Muscle layer of colon (tissue), 2 donors: ENCODE measurements around the gene LYZL2.
"Not testable (repeated sequence)": the region's sequence is repeated elsewhere in the genome, so short reads cannot be mapped to it uniquely, and the experiment has no call there.

Experiments used
- H3K27ac ChIP-seq: one replicate; pipeline ENCODE4 v1.7.0; 2013; ENCODE audit warnings: low read depth, mild to moderate bottlenecking, low read length, moderate library complexity
- H3K27me3 ChIP-seq, 2 donors: one replicate each; pipeline ENCODE4 v1.7.0; 2013; ENCODE audit warnings: low read length in 2 of 2, mild to moderate bottlenecking in 2 of 2; ENCODE audit not compliant: insufficient read depth in 2 of 2, control insufficient read depth in 1 of 2
- H3K36me3 ChIP-seq: one replicate; pipeline ENCODE4 v1.7.0; 2013; ENCODE audit warnings: mild to moderate bottlenecking, low read length; ENCODE audit not compliant: insufficient read depth
- H3K4me1 ChIP-seq: one replicate; pipeline ENCODE4 v1.7.0; 2013; ENCODE audit warnings: mild to moderate bottlenecking, low read length; ENCODE audit not compliant: insufficient read depth
- H3K4me3 ChIP-seq, 2 donors: one replicate each; pipeline ENCODE4 v1.7.0; 2013; ENCODE audit warnings: low read length in 2 of 2, low read depth in 1 of 2, mild to moderate bottlenecking in 1 of 2, moderate library complexity in 1 of 2
- H3K9ac ChIP-seq: one replicate; pipeline ENCODE4 v1.7.0; 2013; ENCODE audit warnings: low read length
- H3K9me3 ChIP-seq: one replicate; pipeline ENCODE4 v1.7.0; 2013; ENCODE audit warnings: mild to moderate bottlenecking, low read length
- donor health status: abdominal sarcoma.
- donor health status: Adenocarcinoma of cecum.

Gene LYZL2

GRCh38 chr10:30602747-30603146, 26.8 kb downstream of the LYZL2 start:
- Histone ChIP-seq H3K27me3 (no peaks in the 10 kb centered on the region), H3K36me3 (no peaks in the 10 kb centered on the region), H3K9me3 (no peaks in the 10 kb centered on the region), H3K27ac (no peak overlapping the region), H3K4me3 (no peak overlapping the region), H3K4me1 (peaks cover 4% of the 10 kb centered on the region), H3K9ac (no peak overlapping the region)

DNA sequence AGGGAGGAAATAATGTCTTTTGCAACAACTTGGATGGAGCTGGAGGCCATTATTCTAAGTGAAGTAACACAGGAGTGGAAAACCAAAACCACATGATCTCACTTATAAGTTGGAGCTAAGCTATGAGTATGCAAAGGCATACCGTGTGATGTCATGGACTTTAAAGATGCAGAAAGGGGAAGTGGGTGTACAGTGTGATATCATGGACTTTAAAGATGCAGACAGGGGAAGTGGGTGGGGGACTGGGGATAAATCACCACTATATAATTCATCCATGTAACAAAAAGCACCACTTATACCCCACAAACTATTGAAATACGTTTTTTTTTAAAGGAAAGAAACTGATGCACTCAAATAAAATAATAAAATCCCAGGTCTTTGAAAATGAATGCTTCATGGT, 29.5 kb downstream of the LYZL2 start:
- no peaks in the 10 kb centered on the region for H3K9me3 ChIP-seq
- H3K27ac ChIP-seq: no peak overlapping the region
- H3K4me1 ChIP-seq: peaks cover 4% of the 10 kb centered on the region
- no peak overlapping the region for H3K4me3 ChIP-seq
- H3K9ac ChIP-seq: no peak overlapping the region
- no peaks in the 10 kb centered on the region for H3K36me3 ChIP-seq
- H3K27me3 ChIP-seq: no peaks in the 10 kb centered on the region

DNA sequence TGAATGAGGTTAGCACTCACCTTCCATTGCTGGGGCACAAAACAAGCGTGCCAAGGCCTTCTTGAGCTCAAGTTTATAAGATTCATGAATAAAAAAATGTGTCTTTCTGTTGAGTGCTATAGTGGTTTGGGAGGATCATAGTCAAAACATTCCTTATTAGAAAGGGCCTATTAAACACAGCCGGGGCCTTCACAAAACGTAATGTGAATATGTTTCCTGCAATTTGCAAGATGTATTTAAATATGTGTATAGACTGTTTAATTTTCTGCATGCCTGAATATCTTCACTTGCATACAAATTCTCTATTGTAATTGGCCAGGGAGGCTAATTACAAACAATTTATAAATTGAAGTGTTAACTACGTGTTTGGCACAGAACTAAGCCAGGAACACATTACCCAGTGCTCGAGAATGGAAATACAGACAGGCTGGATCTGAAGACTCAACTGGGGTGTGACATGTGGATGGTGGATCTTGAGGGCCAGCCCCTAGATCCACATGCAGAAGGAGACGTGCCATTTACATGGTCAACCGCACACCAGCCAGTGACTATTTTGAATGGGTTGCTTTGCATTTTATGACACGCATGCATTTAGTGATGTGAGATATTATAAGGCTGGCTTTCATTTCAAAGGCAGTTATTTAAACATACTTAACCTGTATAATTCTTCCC, 31.3 kb downstream of the LYZL2 start:
- no peaks in the 10 kb centered on the region for H3K9me3 ChIP-seq
- no peak overlapping the region for H3K9ac ChIP-seq
- no peaks in the 10 kb centered on the region for H3K36me3 ChIP-seq
- no peaks in the 10 kb centered on the region for H3K27me3 ChIP-seq
- H3K4me1 ChIP-seq: peaks cover 4% of the 10 kb centered on the region
- H3K4me3 ChIP-seq: no peak overlapping the region
- H3K27ac ChIP-seq: no peak overlapping the region

GRCh38 chr10:30597433-30597824, 32.1 kb downstream of the LYZL2 start:
- H3K36me3 ChIP-seq, H3K4me3 ChIP-seq, H3K4me1 ChIP-seq, H3K9me3 ChIP-seq, H3K9ac ChIP-seq, H3K27me3 ChIP-seq, H3K27ac ChIP-seq: not testable (repeated sequence)

DNA sequence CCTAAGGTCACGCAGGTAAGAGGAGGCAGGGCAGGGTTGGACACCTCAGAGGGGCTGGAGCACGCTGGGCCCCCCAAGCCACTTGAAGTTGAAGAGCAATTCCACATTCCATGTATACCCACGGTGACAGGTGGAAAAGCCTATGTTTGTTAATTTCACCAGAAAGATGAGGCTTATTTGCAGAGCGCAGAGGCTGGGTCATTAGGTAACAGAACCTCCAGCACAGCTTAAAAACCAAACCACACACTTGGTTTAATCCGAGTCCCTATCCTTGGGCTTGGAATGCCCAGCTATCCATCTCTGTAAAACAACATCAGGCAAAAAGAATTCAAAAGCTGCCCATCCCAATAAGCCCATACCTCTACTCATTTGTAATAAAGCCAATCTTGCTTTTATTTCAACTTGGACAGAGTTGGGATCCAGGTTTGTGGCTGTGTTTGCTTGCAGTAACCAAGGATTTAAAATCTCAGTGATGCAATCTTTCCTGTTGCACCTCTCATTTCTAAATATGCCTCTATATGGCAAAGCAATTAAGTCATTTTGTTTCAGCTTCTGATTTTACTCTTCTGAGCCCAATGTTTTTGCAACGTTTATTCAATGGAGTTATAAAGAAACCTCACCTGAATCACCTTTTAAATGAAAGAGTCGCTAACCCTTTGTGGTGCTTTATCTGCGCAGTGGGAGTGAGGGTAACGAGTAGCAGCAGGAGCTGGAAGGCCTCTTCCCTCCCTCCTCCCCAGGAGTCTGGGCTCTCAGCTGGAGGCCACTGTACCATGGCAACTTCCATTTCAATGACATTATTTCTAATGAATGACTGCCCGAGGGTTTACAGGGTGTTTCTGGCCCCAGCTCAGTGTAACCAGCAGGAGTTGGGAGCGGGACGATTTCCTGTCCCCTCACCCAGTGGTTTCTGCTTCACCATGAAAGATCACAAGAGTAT, 32.8 kb downstream of the LYZL2 start:
- not testable (repeated sequence) for H3K36me3 ChIP-seq, H3K9ac ChIP-seq, H3K27ac ChIP-seq, H3K27me3 ChIP-seq, H3K9me3 ChIP-seq, H3K4me1 ChIP-seq, H3K4me3 ChIP-seq

- Histone ChIP-seq H3K27me3 (no peaks in the 10 kb centered on the region), H3K36me3 (no peaks in the 10 kb centered on the region), H3K27ac (no peak overlapping the region), H3K9ac (no peak overlapping the region), H3K4me1 (no peaks in the 10 kb centered on the region), H3K9me3 (no peaks in the 10 kb centered on the region), H3K4me3 (no peak overlapping the region)
Observed at GRCh38 chr10:30596013-30596412, 33.5 kb downstream of the LYZL2 start.

- H3K27ac ChIP-seq: no peak overlapping the region
- H3K9me3 ChIP-seq: no peaks in the 10 kb centered on the region
- no peaks in the 10 kb centered on the region for H3K4me1 ChIP-seq
- H3K36me3 ChIP-seq: no peaks in the 10 kb centered on the region
- no peak overlapping the region for H3K9ac ChIP-seq
- no peak overlapping the region for H3K4me3 ChIP-seq
- H3K27me3 ChIP-seq: no peaks in the 10 kb centered on the region
Observed at GRCh38 chr10:30594077-30594476, 35.5 kb downstream of the LYZL2 start.

DNA sequence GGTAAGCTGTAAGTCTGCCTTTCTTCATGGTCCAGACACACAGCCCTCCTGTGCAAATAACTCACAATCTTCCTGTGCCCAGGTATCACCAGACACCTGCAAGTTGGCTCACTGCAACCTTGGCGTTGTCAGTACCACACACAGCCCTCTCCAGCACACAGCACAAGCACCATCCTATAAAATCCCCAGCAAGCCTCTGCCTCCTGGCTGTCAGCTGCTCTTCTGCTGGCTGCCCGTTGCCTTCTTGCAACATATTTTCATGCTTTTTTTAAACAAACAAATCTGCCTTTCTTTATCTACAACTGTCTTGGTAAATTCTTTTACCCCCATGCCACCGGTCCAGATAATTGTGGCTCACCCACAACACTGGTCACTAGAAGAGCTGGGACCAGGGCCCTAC, 36.8 kb downstream of the LYZL2 start:
- not testable (repeated sequence) for H3K27me3 ChIP-seq, H3K9me3 ChIP-seq, H3K4me1 ChIP-seq, H3K36me3 ChIP-seq, H3K4me3 ChIP-seq, H3K9ac ChIP-seq, H3K27ac ChIP-seq

GRCh38 chr10:30591249-30591670, 38.3 kb downstream of the LYZL2 start:
- H3K36me3 ChIP-seq: no peaks in the 10 kb centered on the region
- no peak overlapping the region for H3K9ac ChIP-seq
- H3K27me3 ChIP-seq: no peaks in the 10 kb centered on the region
- no peak overlapping the region for H3K4me3 ChIP-seq
- no peaks in the 10 kb centered on the region for H3K4me1 ChIP-seq
- no peaks in the 10 kb centered on the region for H3K9me3 ChIP-seq
- no peak overlapping the region for H3K27ac ChIP-seq

- Histone ChIP-seq H3K36me3 (no peaks in the 10 kb centered on the region), H3K9ac (no peak overlapping the region), H3K27ac (no peak overlapping the region), H3K27me3 (no peaks in the 10 kb centered on the region), H3K9me3 (no peaks in the 10 kb centered on the region), H3K4me1 (no peaks in the 10 kb centered on the region), H3K4me3 (no peak overlapping the region)
Observed at GRCh38 chr10:30589441-30589840, 40.1 kb downstream of the LYZL2 start.

- no peak overlapping the region for H3K9ac ChIP-seq
- no peaks in the 10 kb centered on the region for H3K36me3 ChIP-seq
- H3K9me3 ChIP-seq: no peaks in the 10 kb centered on the region
- no peak overlapping the region for H3K27ac ChIP-seq
- H3K27me3 ChIP-seq: no peaks in the 10 kb centered on the region
- H3K4me3 ChIP-seq: no peak overlapping the region
- peaks cover 14% of the 10 kb centered on the region for H3K4me1 ChIP-seq
Observed at GRCh38 chr10:30587522-30588031, 42.0 kb downstream of the LYZL2 start.
